ENCODE measurements around the gene GAL3ST3.
"Not testable (repeated sequence)": the region's sequence is repeated elsewhere in the genome, so short reads cannot be mapped to it uniquely, and the experiment has no call there.

The GAL3ST3 gene, protein sequence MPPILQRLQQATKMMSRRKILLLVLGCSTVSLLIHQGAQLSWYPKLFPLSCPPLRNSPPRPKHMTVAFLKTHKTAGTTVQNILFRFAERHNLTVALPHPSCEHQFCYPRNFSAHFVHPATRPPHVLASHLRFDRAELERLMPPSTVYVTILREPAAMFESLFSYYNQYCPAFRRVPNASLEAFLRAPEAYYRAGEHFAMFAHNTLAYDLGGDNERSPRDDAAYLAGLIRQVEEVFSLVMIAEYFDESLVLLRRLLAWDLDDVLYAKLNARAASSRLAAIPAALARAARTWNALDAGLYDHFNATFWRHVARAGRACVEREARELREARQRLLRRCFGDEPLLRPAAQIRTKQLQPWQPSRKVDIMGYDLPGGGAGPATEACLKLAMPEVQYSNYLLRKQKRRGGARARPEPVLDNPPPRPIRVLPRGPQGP

DNA sequence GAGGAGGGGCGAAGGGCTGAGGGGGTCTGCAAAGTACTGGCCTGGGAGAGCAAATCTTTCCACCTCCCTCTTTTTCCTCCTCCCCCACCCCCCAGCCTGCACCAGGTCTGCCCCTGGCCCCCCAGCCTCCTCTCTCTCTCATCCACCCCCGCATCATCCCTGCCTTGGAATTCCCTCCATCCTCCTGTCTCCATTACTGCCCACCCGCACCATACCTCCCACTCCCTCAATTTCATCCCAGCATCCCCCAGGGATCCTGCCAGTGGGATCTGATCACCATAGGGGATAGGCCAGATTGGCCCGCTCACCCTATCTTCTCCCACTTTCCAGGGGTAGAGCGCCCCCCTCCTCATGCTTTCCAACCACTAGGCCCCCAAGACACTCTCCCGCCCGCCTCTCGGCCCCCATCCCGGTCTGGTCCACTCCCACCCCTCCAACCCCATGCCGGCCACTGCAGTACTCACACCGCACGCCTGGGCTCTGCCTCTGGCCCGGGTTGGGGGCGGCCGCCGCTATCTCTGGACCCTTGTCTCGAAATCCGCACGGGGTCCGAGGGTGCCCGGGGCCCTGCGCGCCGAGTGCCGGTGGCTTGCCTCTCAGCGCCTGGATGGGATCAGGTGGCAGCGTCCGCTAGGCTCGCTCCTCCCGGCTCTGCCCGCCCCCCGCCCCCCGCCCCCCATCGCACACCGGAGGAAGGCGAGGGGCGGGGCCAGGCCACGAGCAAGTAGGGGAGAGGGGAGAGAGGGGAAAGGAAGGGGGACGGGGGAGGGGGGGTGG, at the start of gene GAL3ST3:
TSS of gene GAL3ST3 (minus strand) at position 615 of the 777 bp plus-strand sequence. CDS start 3,746 bp downstream, outside the sequence.
- DNase-seq = no peak

DNA sequence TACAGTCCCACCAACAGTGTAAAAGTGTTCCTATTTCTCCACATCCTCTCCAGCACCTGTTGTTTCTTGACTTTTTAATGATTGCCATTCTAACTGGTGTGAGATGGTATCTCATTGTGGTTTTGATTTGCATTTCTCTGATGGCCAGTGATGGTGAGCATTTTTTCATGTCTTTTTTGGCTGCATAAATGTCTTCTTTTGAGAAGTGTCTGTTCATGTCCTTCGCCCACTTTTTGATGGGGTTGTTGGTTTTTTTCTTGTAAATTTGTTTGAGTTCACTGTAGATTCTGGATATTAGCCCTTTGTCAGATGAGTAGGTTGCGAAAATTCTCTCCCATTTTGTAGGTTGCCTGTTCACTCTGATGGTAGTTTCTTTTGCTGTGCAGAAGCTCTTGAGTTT, 43.2 kb upstream of the GAL3ST3 start:
- DNase-seq = not testable (repeated sequence)

DNA sequence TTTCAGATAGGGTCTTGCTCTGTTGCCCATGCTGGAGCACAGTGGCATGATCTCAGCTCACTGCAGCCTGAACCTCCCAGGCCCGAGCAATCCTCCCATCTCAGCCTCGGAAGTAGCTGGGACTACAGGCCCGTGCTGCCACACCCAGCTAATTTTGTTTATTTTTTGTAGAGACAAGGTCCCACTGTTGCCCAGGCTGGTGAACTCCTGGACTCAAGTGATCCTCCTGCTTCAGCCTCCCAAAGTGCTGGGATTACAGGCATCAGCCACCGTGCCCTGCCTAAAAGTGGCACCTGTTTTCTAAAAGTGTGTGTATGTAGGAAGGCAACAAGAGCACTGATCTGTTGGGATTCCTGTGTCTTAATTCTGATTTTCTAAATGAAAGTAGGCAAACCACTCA, 41.3 kb upstream of the GAL3ST3 start:
- no peak for DNase-seq

DNA sequence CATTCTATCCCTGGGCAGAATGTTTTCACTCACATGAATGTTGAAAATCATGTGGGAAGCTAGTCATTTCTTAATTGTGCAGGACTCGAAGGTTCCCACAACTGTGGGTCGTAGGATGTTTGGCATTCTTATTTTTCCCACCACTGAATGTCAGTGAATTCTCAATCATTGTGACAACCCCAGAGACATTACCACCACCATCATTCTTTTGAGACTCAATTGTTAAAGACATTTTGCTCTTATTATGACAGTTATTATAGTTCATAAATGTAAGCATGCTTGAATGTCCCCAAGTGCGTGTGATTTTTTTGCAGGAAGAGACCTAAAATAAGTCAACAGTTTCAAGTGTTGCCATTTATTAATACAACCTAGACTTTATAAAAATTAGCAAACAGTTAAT, 40.1 kb upstream of the GAL3ST3 start:
- no peak for DNase-seq

DNA sequence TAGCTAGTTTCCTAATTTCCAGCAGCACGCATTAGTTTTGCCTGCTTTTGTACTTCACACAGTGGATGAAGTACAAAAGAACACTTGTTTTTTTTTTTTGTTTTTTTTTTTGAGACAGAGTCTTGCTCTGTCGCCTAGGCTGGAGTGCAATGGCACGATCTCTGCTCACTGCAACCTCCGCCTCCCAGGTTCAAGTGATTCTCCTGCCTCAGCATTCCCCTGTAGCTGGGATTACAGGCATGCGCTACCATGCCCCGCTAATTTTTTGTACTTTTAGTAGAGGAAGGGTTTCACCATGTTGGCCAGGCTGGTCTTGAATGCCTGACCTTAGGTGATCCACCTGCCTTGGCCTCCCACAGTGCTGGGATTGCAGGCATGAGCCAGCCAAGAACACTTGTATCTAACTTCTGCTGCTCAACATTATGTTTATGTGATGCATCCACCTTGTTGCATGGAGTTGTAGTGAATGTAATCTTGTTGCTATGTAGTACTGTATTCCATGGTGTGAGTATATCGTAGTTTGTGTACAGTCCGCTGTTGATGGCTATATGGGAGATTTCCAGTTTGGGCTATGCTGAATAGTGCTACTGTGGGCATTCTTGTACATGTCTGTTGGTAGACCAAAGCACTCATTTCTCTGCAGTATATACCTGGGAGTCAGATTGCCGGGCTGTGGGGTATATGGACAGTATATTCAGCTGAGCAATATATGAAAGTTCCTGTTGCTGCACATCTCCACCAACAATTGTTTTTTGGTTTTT, 38.4 kb upstream of the GAL3ST3 start:
- DNase-seq = no peak

DNA sequence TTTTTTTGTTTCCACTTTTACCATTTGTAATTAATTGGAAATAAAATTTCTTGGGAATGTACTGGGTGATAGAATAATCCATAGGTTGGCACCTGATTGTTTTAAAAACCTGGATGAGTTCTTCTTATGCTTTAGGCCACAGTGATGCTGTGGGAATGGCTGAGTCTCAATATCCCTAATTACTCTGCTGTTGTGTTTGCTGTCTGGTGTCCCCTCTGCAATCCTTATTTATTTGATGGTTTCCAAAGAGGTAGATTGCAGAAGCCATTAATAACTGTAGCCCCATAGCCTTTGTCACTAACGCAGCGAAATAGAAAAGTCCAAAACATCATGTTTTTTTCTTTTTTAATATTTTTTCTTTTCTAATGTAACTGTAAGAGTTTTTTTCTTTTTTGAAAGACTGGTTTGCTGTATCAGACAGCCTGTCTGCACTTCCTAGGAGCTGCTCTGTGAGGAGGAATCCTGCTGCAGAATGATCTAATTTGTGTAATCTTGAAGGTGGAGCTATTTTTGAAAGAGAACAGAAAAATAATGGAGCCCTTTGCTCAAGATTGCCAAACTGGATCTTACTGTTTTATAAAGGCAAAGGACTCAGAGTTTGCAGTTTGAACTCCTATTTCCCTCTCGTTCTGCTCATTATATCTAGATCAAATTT, 36.0 kb upstream of the GAL3ST3 start:
- no peak for DNase-seq

DNA sequence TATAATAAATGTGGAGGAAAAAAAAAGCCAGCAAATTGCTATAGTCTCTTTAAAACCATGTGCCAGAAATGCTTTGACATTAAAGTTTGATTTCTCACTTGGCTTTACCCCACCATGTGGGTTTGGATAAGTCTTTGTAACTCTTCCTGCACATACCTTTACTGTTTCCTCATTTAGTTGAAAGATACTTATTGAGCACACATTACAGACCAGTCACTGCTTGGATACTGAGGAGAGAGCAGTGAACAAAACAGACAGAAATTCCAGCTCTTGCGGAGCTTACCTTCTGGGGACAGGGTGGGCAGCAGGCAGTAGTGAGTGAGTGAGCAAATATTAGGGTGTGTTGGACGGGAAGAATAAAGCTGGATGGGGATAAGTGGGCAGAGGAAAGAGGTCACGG, 34.8 kb upstream of the GAL3ST3 start:
- DNase-seq = no peak

DNA sequence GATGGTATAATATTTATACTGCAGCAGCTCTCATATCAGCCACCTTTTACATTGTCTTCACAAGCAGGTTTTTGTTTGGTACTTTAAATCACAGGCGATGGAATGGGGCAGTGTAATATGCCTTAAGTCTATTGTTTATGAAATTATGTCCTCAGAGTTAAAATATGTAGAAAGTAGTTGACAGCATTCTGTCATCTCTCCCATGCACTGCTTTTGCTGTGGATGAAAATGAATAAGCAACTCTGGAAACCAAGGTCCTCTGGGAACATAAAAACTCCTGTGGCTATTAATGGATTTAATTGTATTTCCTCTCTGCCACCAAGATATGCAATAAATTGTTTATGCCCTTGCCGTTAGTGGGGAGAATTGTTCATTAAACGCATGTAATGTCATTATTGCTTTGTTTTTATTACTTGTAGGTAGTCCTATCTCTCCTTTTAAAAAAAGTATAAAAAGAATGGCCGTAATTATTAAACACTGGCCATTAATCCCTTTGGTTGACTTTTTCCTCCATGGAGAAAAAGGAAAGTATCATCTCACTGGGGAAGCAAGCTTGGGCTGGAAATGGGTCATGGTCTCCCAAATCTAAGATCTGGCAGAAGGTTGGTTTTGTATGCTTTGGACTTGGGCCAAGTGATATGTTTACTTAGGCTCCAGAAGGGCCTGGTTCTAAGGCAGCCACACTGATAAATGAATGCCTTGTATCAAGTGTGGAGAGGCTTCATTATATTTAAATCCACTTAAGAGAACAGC, 34.2 kb upstream of the GAL3ST3 start:
- DNase-seq = no peak

DNA sequence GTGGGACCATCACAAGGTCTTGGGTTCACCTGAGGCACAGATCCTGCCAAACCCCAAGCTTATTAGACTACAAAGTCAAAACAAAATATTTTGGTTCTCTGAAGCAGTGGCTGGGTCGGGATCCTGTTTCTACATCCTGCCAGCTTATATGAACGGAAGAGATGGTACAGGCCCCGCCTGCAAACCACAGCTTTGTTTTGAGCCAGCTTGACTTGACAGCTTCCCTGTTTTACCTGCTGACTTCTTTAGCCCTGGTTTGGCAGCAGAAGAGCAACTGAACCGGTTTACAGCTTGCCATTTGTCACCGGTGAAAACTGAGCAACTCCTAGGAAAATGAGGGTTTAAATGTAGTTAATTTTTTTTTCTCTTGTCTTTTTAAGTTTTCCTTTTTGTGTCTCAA, 32.5 kb upstream of the GAL3ST3 start:
- DNase-seq = peak; percentile 23

DNA sequence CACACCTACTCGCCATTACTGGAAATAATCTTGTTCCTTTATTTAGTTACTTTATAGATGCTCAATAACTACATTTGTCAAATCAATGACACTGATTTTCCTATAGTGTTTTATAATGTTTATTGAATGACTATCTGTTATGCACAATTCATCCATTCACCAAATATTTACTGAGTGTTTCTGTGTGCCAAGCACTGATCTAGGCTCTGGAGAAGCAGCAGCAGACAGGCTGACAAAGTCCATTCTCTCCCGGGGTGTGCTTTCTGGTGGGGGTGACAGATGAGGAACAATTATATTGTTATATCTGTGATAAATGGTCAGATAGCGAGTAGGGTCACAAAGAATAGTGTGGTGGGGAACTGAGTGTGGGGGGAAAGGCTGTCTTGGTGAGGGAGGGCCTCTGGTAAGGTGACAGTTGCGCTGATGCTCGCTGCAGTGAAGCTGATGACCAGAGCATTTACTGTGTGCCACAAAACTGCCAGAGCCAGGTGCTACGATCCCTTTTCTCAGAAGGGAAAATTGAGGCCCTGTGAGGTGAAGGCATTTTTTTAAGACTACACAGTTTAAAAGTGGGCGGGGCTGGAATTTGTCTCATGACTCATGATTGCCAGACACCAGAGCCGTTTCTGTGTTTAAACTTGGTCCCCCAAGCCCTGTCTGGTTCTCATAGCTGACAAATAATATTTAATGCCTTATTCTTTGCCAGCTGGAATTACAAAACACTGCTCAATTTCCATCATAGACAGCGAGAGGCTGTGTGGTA, 31.3 kb upstream of the GAL3ST3 start:
- no peak for DNase-seq

DNA sequence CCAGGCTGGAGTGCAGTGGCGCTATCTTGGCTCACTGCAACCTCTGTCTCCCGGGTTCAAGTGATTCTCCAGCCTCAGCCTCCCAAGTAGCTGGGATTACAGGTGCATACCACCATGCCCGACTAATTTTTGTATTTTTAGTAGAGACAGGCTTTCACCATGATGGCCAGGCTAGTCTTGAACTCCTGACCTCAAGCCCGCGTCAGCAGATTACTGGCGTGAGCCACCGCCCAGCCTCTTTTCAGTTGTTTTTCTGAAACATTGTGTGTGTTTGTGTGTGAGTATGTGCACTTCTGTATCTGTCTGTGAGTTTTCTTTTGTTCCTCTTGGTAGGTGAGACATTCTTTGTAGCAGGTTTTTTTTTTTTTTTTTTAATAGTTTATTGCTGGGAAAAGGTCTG, 30.0 kb upstream of the GAL3ST3 start:
- not testable (repeated sequence) for DNase-seq

DNA sequence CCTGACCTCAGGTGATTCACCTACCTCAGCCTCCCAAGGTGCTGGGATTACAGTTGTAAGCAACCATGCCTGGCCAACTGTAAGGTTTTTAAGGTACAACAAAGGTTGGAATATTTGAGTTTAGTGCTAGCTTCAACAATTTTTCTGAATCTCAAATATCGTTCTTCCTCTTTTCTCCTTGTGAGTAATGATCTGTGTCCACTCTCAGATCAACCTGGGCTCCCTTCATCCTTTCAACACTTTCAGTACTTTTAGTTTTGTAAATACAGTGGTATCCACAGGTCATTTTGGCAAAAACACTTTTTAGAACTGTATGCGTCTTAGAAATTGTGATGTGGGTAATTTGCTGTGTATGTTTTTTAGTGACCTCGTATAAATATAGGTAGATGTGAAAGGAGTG, 29.0 kb upstream of the GAL3ST3 start:
- DNase-seq = no peak

DNA sequence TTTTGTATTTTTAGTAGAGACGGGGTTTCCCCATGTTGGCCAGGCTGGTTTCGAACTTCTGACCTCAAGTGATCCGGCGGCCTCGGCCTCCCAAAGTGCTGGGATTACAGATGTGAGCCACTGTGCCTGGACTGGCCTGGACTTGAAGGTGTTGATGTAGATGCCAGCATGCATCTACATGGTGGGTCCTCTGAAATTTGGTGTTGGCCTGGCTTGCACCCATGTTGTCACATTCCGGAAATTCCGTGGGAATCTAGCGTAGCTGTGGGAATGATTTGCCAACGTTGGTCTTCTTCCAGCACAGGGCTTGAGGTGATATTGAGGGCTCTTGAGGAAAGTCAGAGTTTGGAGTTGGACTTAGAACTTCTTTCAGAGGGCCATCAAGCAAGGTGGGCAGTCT, 27.6 kb upstream of the GAL3ST3 start:
- no peak for DNase-seq

DNA sequence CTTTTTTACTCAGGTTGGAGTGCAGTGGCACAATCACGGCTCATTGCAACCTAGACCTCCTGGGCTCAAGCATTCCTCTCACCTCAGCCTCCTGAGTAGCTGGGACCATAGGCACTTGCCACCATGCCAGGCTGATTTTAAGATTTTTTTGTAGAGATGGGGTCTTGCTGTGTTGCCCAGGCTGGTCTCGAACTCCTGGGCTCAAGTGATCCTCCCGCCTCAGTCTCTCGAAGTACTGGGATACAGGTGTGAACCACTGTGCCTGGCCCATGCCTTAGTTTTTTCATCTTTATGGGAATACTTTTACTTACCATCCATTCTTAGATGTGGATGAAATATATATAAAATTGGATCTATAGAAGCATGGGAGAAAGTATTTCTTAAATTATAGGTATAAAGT, 26.3 kb upstream of the GAL3ST3 start:
- no peak for DNase-seq

DNA sequence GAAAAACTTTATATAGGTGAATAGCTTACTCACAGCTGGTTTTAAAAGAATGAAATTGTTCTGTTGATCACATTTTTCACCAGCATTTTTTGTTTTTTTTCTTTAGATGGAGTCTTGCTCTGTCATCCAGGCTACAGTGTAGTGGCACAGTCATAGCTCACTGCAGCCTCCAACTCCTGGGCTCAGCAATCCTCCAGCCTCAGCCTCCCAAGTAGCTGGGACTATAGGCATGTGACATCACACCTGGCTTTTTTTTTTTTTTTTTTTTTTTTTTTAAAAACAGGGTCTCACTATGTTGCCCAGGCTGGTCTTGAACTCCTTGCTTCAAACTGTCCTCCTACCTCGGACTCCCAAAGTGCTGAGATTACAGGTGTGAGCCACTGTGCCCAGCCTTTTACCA, 24.7 kb upstream of the GAL3ST3 start:
- no peak for DNase-seq

DNA sequence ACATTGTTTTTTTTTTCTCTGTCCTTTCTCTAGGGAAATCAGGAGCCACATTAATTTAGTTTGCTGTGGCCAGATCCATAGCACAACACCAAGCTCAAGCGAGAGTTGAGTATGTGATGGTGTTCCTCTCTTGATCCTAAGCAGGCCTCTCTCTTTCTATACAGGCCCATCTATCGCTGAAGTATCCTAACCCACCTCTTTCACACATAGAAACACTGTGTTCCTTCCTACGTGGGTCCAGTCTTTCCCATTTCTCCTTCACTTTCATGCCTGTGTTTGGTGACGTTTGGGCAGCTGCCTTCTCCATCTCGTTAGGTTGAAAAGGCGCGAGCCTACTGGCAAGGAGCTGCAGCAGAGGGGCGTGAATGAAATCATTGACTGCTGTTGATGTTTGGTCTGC, 23.6 kb upstream of the GAL3ST3 start:
- DNase-seq = no peak

DNA sequence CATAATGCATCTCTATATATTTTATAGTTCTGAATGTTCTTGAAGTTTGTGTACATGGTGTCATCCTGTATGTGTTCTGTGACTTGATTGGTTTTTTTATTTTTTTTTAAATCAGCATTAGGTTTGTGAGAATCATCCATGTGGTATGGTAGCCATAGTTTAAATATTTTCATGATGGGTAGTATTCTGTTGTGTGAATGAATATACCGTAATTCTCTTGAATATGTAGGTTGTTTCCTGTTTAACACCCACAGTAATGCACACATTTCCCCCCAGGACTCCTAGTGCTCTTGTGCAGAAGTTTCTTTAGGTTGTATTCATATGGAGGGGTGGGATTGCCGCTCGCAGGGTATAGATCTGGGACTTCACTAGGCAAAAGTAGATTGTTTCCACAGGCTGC, 23.1 kb upstream of the GAL3ST3 start:
- no peak for DNase-seq

DNA sequence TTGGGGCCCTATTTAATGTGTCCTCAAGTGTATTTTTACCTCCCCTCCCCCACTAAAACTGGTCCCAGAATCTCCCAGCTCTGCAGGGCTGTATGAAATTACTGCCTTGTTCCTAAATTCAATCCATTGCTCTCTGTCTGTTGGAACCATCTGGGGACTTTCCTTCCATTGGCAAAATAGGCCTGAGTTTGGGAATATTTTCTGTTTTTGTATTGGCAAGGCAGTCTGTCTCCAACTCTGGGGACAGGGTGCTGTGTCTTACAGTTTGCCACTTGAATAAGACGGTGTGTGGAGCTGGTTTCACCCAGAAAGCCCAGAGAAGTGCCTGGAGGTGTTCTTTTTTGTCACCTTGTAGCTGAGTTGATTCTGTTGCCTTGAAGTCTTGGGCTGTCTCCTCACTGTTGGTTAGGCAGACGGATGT, 22.4 kb upstream of the GAL3ST3 start:
- DNase-seq = no peak

DNA sequence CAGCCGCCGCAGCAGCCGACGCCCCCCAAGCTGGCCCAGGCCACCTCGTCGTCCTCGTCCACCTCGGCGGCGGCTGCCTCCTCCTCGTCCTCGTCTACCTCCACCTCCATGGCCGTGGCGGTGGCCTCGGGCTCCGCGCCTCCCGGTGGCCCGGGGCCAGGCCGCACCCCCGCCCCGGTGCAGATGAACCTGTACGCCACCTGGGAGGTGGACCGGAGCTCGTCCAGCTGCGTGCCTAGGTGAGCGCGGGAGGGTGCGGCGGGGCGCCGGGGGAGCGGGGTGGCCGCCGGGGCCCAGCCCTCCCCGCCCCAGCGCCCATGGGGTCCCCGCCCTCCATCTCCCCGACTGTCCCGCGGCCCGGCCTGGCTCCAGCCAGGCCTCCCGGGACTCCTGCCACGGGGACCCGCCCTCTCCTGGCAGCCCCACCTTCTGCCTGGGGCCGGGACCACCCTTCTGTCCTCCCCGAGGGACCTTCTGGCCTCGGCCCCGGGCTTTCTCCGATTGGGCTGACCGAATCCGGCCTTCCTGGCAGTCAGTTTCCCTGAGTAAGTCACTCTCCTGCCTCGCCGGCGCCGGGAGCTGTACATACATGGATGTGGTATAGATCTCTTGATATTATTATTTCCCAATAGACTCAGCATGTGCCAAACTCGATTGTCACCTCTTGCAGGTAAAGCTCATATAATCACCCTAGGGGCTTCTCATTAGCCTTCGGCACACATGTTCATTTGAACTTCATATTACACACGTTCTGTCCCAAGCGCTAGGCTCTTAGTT, 21.8 kb upstream of the GAL3ST3 start:
- no peak for DNase-seq

All from NCI-H1048 (cell line).